K562 (cell line): ENCODE measurements around the gene PPP1CA. TPM values are rescaled to one million over a fixed set of nuclear protein-coding genes. Genes with fewer than 3 reads are reported as not detected.

ENCODE experiments used
- FOXM1 ChIP-seq, 2 experiments: fragments of 450-650 bp in 1 of 2; sonication (generic) in 1 of 2; formaldehyde crosslinking in 1 of 2; IDR thresholded peaks; 2 replicates each; pipeline versions ENCODE4 v1.6.1 to v1.9.0; 2017 to 2022; ENCODE audit warnings: low read depth in 2 of 2, mild to moderate bottlenecking in 2 of 2, missing genetic modification reagents in 1 of 2, moderate library complexity in 1 of 2
- FOXP1 ChIP-seq: sonication (generic); formaldehyde crosslinking; IDR thresholded peaks from 2 replicates; pipeline ENCODE4 v1.8.0; 2022; ENCODE audit warnings: mild to moderate bottlenecking, missing genetic modification reagents
- SRSF3 ChIP-seq: fragments of 200-400 bp; formaldehyde crosslinking; IDR thresholded peaks from 2 replicates; pipeline ENCODE4 v1.6.1; 2016; ENCODE audit warnings: mild to moderate bottlenecking, low read length, moderate library complexity; ENCODE audit not compliant: insufficient read depth
- polyA plus RNA-seq, 8 experiments: library from polyadenylated mRNA; depleted of rRNA in 4 of 8; stranded (reverse) in 5 of 8; unstranded in 3 of 8; fragments of >200 nt; fragmentation: Nextera tagmentation in 2 of 8; fragmentation: Illumina TruSeq in 1 of 8; extraction: Ambion mirVana in 2 of 8; extraction: Trizol in 1 of 8; gene quantifications; 2 replicates each; pipeline versions ENCODE4 v1.2.1 to v1.2.3, GENCODE V29; 2011 to 2014; ENCODE audit warnings: inconsistent platforms in 1 of 8, missing spikeins in 1 of 8
- total RNA-seq, 7 experiments: library from RNA; depleted of rRNA in 6 of 7; stranded (reverse); fragments of >200 nt in 6 of 7; fragmentation: Illumina TruSeq in 2 of 7; extraction: Trizol in 2 of 7; gene quantifications; 2 replicates each; pipeline versions ENCODE4 v1.2.1 to v1.2.3, GENCODE V29; 2011 to 2021; ENCODE audit warnings: low replicate concordance in 1 of 7
- TF ChIP-seq, protein P1 (sequence below): fragments of 250-450 bp; sonication (Bioruptor Pico); IDR thresholded peaks from 2 replicates; pipeline ENCODE4 v1.6.1; 2021; ENCODE audit warnings: mild to moderate bottlenecking
- TF ChIP-seq, protein P2 (sequence below): fragments of 200-600 bp; sonication (generic); IDR thresholded peaks from one replicate; pipeline ENCODE4 v1.6.1; 2012; ENCODE audit warnings: mild to moderate bottlenecking, low read depth, low read length, inconsistent platforms

Gene PPP1CA
- total and polyA plus RNA-seq, 9 of the 15 experiments (the other 6 are each of a cell fraction or from before 2014, with no cell fraction given), result 18.2 to 242 (median 188) TPM

DNA sequence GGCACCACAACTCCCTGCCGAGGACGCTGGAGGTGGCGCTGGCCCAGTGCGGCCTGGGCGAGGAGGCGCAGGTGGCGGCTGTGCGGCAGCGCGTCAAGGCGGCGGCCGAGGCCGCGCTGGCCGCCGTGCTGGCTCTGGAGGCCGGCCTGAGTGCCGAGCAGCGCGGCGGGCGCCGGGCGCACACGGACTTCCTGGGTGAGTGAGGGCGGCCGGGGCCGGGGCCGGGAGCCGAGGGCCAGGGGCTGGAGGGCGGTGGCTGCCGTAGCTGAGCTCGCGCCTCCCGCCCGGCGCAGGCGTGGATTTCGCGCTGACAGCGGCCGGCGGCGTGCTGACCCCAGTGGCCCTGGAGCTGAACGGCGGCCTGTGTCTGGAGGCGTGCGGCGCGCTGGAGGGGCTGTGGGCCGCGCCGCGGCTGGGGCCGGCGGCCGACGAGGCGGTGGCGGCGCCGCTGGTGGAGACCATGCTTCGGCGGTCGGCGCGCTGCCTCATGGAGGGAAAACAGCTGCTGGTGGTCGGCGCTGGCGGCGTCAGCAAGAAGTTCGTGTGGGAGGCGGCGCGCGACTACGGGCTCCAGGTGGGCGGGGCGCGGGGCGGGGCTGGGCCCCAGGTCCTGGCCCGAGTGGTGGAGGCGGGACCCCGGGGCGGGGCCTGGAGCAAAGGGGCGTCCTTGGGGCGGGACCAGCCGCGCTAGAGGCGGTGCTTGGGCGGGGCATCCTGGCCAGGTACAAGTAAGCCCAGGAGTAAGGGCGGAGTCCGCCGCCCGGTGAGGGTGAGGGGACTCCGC is 19.2 kb upstream of the PPP1CA start (continued):
- TF ChIP-seq, protein P1, sequence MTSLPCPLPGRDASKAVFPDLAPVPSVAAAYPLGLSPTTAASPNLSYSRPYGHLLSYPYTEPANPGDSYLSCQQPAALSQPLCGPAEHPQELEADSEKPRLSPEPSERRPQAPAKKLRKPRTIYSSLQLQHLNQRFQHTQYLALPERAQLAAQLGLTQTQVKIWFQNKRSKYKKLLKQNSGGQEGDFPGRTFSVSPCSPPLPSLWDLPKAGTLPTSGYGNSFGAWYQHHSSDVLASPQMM (CRISPR knock-in tag), result no peak
- TF ChIP-seq FOXP1 (no peak), SRSF3 (no peak), FOXM1 (IDR thresholded peaks at IDR 0.05; ENCODE audit: low read depth) (no peak), FOXM1 (CRISPR knock-in tag; IDR thresholded peaks at IDR 0.05; ENCODE audit: low read depth) (no peak)
- TF ChIP-seq, protein P2, sequence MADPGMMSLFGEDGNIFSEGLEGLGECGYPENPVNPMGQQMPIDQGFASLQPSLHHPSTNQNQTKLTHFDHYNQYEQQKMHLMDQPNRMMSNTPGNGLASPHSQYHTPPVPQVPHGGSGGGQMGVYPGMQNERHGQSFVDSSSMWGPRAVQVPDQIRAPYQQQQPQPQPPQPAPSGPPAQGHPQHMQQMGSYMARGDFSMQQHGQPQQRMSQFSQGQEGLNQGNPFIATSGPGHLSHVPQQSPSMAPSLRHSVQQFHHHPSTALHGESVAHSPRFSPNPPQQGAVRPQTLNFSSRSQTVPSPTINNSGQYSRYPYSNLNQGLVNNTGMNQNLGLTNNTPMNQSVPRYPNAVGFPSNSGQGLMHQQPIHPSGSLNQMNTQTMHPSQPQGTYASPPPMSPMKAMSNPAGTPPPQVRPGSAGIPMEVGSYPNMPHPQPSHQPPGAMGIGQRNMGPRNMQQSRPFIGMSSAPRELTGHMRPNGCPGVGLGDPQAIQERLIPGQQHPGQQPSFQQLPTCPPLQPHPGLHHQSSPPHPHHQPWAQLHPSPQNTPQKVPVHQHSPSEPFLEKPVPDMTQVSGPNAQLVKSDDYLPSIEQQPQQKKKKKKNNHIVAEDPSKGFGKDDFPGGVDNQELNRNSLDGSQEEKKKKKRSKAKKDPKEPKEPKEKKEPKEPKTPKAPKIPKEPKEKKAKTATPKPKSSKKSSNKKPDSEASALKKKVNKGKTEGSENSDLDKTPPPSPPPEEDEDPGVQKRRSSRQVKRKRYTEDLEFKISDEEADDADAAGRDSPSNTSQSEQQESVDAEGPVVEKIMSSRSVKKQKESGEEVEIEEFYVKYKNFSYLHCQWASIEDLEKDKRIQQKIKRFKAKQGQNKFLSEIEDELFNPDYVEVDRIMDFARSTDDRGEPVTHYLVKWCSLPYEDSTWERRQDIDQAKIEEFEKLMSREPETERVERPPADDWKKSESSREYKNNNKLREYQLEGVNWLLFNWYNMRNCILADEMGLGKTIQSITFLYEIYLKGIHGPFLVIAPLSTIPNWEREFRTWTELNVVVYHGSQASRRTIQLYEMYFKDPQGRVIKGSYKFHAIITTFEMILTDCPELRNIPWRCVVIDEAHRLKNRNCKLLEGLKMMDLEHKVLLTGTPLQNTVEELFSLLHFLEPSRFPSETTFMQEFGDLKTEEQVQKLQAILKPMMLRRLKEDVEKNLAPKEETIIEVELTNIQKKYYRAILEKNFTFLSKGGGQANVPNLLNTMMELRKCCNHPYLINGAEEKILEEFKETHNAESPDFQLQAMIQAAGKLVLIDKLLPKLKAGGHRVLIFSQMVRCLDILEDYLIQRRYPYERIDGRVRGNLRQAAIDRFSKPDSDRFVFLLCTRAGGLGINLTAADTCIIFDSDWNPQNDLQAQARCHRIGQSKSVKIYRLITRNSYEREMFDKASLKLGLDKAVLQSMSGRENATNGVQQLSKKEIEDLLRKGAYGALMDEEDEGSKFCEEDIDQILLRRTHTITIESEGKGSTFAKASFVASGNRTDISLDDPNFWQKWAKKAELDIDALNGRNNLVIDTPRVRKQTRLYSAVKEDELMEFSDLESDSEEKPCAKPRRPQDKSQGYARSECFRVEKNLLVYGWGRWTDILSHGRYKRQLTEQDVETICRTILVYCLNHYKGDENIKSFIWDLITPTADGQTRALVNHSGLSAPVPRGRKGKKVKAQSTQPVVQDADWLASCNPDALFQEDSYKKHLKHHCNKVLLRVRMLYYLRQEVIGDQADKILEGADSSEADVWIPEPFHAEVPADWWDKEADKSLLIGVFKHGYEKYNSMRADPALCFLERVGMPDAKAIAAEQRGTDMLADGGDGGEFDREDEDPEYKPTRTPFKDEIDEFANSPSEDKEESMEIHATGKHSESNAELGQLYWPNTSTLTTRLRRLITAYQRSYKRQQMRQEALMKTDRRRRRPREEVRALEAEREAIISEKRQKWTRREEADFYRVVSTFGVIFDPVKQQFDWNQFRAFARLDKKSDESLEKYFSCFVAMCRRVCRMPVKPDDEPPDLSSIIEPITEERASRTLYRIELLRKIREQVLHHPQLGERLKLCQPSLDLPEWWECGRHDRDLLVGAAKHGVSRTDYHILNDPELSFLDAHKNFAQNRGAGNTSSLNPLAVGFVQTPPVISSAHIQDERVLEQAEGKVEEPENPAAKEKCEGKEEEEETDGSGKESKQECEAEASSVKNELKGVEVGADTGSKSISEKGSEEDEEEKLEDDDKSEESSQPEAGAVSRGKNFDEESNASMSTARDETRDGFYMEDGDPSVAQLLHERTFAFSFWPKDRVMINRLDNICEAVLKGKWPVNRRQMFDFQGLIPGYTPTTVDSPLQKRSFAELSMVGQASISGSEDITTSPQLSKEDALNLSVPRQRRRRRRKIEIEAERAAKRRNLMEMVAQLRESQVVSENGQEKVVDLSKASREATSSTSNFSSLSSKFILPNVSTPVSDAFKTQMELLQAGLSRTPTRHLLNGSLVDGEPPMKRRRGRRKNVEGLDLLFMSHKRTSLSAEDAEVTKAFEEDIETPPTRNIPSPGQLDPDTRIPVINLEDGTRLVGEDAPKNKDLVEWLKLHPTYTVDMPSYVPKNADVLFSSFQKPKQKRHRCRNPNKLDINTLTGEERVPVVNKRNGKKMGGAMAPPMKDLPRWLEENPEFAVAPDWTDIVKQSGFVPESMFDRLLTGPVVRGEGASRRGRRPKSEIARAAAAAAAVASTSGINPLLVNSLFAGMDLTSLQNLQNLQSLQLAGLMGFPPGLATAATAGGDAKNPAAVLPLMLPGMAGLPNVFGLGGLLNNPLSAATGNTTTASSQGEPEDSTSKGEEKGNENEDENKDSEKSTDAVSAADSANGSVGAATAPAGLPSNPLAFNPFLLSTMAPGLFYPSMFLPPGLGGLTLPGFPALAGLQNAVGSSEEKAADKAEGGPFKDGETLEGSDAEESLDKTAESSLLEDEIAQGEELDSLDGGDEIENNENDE, result no peak
